Muscle layer of duodenum (tissue), 2 donors: Measurements from ENCODE around the gene C3orf22.

Experiments
- H3K27ac ChIP-seq: one replicate; pipeline ENCODE4 v1.7.0; 2013; ENCODE audit warnings: mild to moderate bottlenecking, low read length
- H3K27me3 ChIP-seq: one replicate; pipeline ENCODE4 v1.7.0; 2013; ENCODE audit warnings: low read depth, mild to moderate bottlenecking, control low read depth, low read length
- H3K36me3 ChIP-seq, 2 donors: one replicate each; pipeline ENCODE4 v1.7.0; 2013; ENCODE audit warnings: low read length in 2 of 2, control low read depth in 1 of 2, mild to moderate bottlenecking in 1 of 2; ENCODE audit not compliant: insufficient read depth in 2 of 2, control insufficient read depth in 1 of 2
- H3K4me1 ChIP-seq, 2 donors: one replicate each; pipeline ENCODE4 v1.7.0; 2013; ENCODE audit warnings: low read length in 2 of 2, mild to moderate bottlenecking in 2 of 2, control low read depth in 1 of 2, moderate library complexity in 1 of 2; ENCODE audit not compliant: insufficient read depth in 2 of 2, control insufficient read depth in 1 of 2
- H3K4me3 ChIP-seq, 2 donors: one replicate each; pipeline ENCODE4 v1.7.0; 2013; ENCODE audit warnings: low read length in 2 of 2, low read depth in 1 of 2, mild to moderate bottlenecking in 1 of 2
- H3K9me3 ChIP-seq, 2 donors: one replicate each; pipeline ENCODE4 v1.7.0; 2013; ENCODE audit warnings: low read length in 2 of 2, control low read depth in 1 of 2, mild to moderate bottlenecking in 1 of 2; ENCODE audit not compliant: control insufficient read depth in 1 of 2
- donor health status: healthy.

Gene C3orf22

GRCh38 chr3:126547721-126548120, 11.0 kb downstream of the C3orf22 start:
- Histone ChIP-seq H3K27ac (no peak overlapping the region), H3K36me3 (no peaks in the 10 kb centered on the region), H3K9me3 (no peaks in the 10 kb centered on the region), H3K27me3 (no peaks in the 10 kb centered on the region), H3K4me1 (no peaks in the 10 kb centered on the region), H3K4me3 (no peak overlapping the region)

- H3K4me3 ChIP-seq, result no peak overlapping the region
- H3K27me3 ChIP-seq, result no peaks in the 10 kb centered on the region
Observed at GRCh38 chr3:126546549-126547239, 12.0 kb downstream of the C3orf22 start.

GRCh38 chr3:126546013-126546412, 12.7 kb downstream of the C3orf22 start:
- Histone ChIP-seq H3K9me3 (no peaks in the 10 kb centered on the region), H3K36me3 (no peaks in the 10 kb centered on the region), H3K4me1 (no peaks in the 10 kb centered on the region), H3K4me3 (no peak overlapping the region), H3K27me3 (no peaks in the 10 kb centered on the region), H3K27ac (no peak overlapping the region)

More at GRCh38 chr3:126546549-126547239, 12.0 kb downstream of the C3orf22 start:
- Histone ChIP-seq H3K27ac (no peak overlapping the region), H3K9me3 (no peaks in the 10 kb centered on the region), H3K4me1 (no peaks in the 10 kb centered on the region), H3K36me3 (no peaks in the 10 kb centered on the region)

- H3K4me1 ChIP-seq, result peaks cover 0 to 2% of the 10 kb centered on the region in 2 donors
- no peaks in the 10 kb centered on the region for H3K36me3 ChIP-seq
- no peak overlapping the region for H3K27ac ChIP-seq
- H3K27me3 ChIP-seq, result no peaks in the 10 kb centered on the region
- no peak overlapping the region for H3K4me3 ChIP-seq
- H3K9me3 ChIP-seq, result no peaks in the 10 kb centered on the region
Observed at GRCh38 chr3:126545544-126545943, 13.2 kb downstream of the C3orf22 start.

GRCh38 chr3:126544596-126545281, 14.0 kb downstream of the C3orf22 start:
- Histone ChIP-seq H3K27me3 (no peaks in the 10 kb centered on the region), H3K27ac (no peak overlapping the region), H3K9me3 (no peaks in the 10 kb centered on the region), H3K4me3 (no peak overlapping the region), H3K4me1 (peaks cover 0 to 8% of the 10 kb centered on the region in 2 donors), H3K36me3 (no peaks in the 10 kb centered on the region)

GRCh38 chr3:126543457-126544061, 15.2 kb downstream of the C3orf22 start:
- Histone ChIP-seq H3K36me3 (no peaks in the 10 kb centered on the region), H3K27ac (no peak overlapping the region), H3K4me1 (peaks cover 0 to 8% of the 10 kb centered on the region in 2 donors), H3K4me3 (no peak overlapping the region), H3K27me3 (no peaks in the 10 kb centered on the region), H3K9me3 (no peaks in the 10 kb centered on the region)

GRCh38 chr3:126542340-126543241, 16.1 kb downstream of the C3orf22 start:
- Histone ChIP-seq H3K4me1 (peaks cover 0 to 8% of the 10 kb centered on the region in 2 donors), H3K27ac (no peak overlapping the region), H3K9me3 (no peaks in the 10 kb centered on the region), H3K4me3 (peak overlapping the region in 1 of 2 donors; percentile 12), H3K27me3 (no peaks in the 10 kb centered on the region), H3K36me3 (no peaks in the 10 kb centered on the region)

- Histone ChIP-seq H3K27ac (no peak overlapping the region), H3K4me1 (peaks cover 0 to 8% of the 10 kb centered on the region in 2 donors), H3K36me3 (no peaks in the 10 kb centered on the region), H3K9me3 (no peaks in the 10 kb centered on the region), H3K4me3 (peak overlapping the region in 1 of 2 donors; percentile 12), H3K27me3 (no peaks in the 10 kb centered on the region)
Observed at GRCh38 chr3:126541628-126542339, 16.9 kb downstream of the C3orf22 start.

- no peak overlapping the region for H3K27ac ChIP-seq
- no peak overlapping the region for H3K4me3 ChIP-seq
- no peaks in the 10 kb centered on the region for H3K27me3 ChIP-seq
- peaks cover 0 to 8% of the 10 kb centered on the region in 2 donors for H3K4me1 ChIP-seq
- H3K9me3 ChIP-seq, result no peaks in the 10 kb centered on the region
- no peaks in the 10 kb centered on the region for H3K36me3 ChIP-seq
Observed at GRCh38 chr3:126540951-126541627, 17.6 kb downstream of the C3orf22 start.

GRCh38 chr3:126540342-126540849, 18.3 kb downstream of the C3orf22 start:
- peaks cover 4% of the 10 kb centered on the region for H3K27me3 ChIP-seq
- no peaks in the 10 kb centered on the region for H3K36me3 ChIP-seq
- H3K9me3 ChIP-seq, result no peaks in the 10 kb centered on the region
- H3K4me3 ChIP-seq, result no peak overlapping the region
- no peak overlapping the region for H3K27ac ChIP-seq
- H3K4me1 ChIP-seq, result peaks cover 0 to 8% of the 10 kb centered on the region in 2 donors
